OCI-LY1 (cell line): ENCODE data around the gene AKAP11.

Experiments used
- EZH2 ChIP-seq: fragments of 200-600 bp; sonication (generic), shearing (Covaris generic); IDR thresholded peaks from 2 replicates; pipeline ENCODE4 v1.8.0; 2017; ENCODE audit warnings: borderline replicate concordance, mixed run types, mild to moderate bottlenecking, antibody characterized with exemption, low read length, moderate library complexity, mixed read lengths
- TF ChIP-seq, protein P1 (sequence below): fragments of 200-600 bp; sonication (generic), shearing (Covaris generic); IDR thresholded peaks from 2 replicates; pipeline ENCODE4 v1.5.1; 2017; ENCODE audit warnings: mild to moderate bottlenecking, antibody characterized with exemption, low read length, moderate library complexity, mixed read lengths

DNA sequence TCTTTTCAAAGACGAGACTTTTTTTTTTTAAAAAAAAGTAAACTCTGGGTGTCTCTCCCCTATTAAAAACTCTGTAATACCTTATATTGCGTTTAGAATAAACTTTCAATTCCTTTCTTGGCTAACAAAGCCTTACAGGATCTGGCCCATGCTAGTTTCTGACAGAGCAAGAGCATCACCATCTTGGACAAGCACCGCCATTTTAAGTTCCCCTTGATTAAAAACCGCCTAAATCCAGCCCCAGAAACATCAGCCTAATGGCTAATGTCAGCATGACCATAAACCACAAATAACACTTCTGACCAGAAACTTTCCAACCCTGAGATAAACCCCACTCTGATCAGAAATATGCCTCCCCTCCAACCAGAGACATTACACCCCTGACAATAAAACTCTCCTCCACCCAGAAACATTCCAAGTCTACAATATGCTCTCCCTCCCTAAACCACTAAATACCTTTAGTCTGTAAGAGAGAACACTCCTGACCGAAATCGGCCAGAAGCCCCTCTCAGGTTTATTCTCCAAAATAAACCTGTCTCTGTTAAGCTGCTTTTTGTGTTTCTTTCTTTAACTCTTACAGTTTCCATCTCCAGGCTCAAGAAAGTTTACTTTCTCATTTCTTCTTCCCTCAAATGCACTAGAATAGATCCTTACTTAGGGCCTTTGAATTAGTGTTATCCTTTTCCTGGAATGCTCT, 1.6 kb upstream of the AKAP11 start:
- TF ChIP-seq, protein P1, sequence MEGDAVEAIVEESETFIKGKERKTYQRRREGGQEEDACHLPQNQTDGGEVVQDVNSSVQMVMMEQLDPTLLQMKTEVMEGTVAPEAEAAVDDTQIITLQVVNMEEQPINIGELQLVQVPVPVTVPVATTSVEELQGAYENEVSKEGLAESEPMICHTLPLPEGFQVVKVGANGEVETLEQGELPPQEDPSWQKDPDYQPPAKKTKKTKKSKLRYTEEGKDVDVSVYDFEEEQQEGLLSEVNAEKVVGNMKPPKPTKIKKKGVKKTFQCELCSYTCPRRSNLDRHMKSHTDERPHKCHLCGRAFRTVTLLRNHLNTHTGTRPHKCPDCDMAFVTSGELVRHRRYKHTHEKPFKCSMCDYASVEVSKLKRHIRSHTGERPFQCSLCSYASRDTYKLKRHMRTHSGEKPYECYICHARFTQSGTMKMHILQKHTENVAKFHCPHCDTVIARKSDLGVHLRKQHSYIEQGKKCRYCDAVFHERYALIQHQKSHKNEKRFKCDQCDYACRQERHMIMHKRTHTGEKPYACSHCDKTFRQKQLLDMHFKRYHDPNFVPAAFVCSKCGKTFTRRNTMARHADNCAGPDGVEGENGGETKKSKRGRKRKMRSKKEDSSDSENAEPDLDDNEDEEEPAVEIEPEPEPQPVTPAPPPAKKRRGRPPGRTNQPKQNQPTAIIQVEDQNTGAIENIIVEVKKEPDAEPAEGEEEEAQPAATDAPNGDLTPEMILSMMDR, result no peak
- TF ChIP-seq EZH2, result no peak
